GM12891 (cell line): ENCODE data around the gene RXFP3.

Experiments used
- POLR2A ChIP-seq: IDR thresholded peaks from 2 replicates; pipeline ENCODE4 v1.6.1; 2011; ENCODE audit warnings: low read depth, low read length, control low read depth
- POLR2AphosphoS5 ChIP-seq: IDR thresholded peaks from 2 replicates; pipeline ENCODE4 v1.6.1; 2011; ENCODE audit warnings: low read depth, low read length, control low read depth

DNA sequence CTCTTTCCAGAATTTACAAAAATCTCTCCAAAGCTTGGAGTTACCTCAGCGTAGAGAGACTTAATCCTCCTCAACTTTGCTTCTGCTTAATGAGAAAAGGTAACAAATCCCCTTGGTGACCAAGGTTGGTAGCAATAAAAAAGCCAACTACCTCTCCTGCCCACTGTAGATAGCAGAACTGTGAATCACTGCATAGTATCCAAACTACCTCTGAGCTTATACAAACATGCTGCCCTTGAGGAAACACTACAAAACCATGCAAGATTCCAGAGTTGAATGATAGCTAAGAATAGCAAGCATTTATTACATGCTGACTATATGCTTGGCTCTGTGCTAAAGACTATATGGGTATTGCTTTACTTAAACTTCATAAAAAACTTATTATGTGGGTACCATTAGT lies 41.6 kb upstream of the RXFP3 start:
- TF ChIP-seq POLR2A (no peak), POLR2AphosphoS5 (no peak)
